Measurements from ENCODE around the gene SPANXA2.
"Not testable (repeated sequence)": the region's sequence is repeated elsewhere in the genome, so short reads cannot be mapped to it uniquely, and the experiment has no call there.

SPANXA2 gene, protein sequence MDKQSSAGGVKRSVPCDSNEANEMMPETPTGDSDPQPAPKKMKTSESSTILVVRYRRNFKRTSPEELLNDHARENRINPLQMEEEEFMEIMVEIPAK

DNA sequence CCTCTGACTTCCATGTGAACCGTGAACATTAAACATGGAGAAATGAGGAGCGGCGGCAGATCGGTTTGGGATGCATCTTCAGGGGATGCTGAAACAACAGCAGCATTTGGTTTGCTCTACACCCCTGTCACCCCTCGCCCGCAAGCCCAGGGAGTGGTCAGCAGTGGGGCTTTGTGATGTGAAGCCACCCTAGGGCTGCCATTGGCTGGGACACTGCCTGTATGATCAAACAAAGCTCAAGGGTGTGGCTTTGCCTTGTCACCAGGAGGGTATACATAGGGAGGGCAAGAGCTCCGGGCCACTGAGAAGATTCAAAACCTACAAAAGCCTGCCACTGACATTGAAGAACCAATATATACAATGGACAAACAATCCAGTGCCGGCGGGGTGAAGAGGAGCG lies at the start of gene SPANXA2:
Gene SPANXA2, plus strand, starts transcription at position 301 of the 400 bp plus-strand sequence. Its CDS starts 60 bp downstream, at position 361.
- DNase-seq = not testable (repeated sequence)

DNA sequence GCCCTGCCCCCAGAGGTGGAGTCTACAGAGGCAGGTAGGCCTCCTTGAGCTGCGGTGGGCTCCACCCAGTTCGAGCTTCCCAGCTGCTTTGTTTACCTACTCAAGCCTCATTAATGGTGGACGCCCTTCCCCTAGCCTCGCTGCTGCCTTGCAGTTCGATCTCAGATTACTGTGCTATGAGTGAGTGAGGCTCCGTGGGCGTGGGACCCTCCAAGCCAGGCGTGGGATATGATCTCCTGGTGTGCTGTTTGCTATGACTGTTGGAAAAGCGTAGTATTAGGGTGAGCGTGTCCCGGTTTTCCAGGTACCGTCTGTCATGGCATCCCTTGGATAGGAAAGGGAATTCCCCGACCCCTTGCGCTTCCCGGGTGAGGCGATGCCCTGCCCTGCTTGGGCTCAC lies 47.0 kb upstream of the SPANXA2 start:
- DNase-seq = not testable (repeated sequence)

DNA sequence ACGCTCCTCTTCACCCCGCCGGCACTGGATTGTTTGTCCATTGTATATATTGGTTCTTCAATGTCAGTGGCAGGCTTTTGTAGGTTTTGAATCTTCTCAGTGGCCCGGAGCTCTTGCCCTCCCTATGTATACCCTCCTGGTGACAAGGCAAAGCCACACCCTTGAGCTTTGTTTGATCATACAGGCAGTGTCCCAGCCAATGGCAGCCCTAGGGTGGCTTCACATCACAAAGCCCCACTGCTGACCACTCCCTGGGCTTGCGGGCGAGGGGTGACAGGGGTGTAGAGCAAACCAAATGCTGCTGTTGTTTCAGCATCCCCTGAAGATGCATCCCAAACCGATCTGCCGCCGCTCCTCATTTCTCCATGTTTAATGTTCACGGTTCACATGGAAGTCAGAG lies 4.9 kb upstream of the SPANXA2 start, which contains the start of gene SPANXA1:
Gene SPANXA1, minus strand, starts transcription at position 101 of the 400 bp plus-strand sequence. Its CDS starts 60 bp downstream, at position 41.
- DNase-seq = not testable (repeated sequence)

DNA sequence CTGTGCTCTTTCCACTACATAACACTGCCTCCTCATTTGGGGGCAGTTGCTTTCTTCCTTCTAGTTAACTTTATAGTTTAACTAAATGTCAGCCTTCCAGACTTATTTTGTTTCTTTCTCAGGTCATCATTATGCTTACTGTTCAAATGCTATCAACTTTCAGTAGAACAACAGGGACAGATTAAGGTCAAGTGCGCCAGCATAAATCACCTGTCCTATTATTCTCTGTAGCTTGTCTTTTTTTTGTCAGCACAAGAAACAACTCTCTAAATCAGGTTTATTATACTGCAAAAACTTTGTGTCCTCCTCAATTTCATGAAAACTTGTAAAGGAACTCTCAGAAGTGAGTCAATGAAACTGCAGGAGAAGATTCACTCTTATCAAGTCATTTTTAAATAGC lies 19.6 kb downstream of the SPANXA2 start:
- DNase-seq = no peak

DNA sequence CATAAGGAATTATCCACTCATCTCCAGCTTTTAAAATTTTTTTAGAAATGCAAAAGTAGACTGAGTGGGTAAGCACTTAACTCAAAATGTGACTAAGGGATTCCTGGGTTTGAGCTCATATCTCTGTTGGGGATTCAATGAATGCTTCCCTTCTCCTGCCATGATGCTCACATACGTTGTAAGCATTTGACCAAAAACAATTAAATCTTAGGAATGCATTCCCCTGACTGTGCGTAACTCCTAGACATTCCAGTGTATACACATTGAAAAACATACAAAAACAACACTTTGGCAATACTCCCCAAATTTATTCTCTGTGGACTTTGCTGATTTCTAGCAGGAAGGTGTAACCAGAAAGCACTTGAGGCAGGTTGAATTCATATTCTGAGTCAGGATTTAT lies 29.8 kb downstream of the SPANXA2 start:
- no peak for DNase-seq

DNA sequence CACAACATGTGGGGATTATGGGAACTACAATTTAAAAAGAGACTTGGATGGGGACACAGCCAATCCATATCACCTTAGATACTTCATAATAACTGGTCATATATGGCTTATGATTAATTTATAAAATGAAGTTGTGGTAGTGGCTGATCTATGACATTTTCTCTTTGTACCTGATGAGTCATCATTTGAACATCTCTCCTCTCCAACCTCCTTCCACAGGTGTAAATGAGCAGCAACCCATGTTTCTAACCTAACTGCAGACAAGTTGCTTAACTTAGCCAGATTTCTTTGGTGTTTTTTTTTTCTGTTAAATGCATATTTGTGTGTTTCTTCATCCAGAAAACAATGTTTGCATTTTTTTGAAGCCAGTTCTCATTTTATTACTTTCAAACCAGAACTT lies 42.6 kb downstream of the SPANXA2 start:
- DNase-seq = no peak

DNA sequence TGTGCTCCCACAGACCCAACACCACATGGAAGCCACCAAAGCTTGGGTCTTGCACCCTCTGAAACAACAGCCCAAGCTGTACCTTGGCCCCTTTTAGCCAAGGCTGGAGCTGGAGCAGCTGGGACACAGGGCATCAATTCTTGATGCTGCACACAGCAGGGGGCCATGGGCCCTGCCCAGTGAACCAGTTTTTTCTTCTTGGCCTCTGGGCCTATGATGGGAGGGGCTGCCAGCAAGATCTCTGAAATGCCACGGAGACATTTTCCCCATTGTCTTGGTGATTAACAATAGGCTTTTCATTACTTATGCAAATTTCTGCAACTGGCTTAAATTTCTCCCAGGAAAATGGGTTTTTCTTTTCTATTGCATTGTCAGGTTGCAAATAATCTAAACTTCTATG lies 49.0 kb downstream of the SPANXA2 start:
- DNase-seq = no peak
